ENCODE results near the gene OXSM. TPM values are rescaled to one million over a fixed set of nuclear protein-coding genes. Genes with fewer than 3 reads are reported as not detected.

OXSM gene
- total RNA-seq (2021; ENCODE audit: unreplicated experiment): 0.28 TPM
- 0.41 TPM for polyA plus RNA-seq (2012; ENCODE audit: insufficient read length)
- percentile 33 among the genes with signal in this experiment for Bru-seq, nascent RNA
- BruChase-seq, experiment 1, labeled RNA remaining after a 2-hour chase: percentile 43 among the genes with signal in this experiment
- percentile 35 among the genes with signal in this experiment for BruChase-seq, experiment 2, labeled RNA remaining after a 6-hour chase
- long read RNA-seq: 0 reads

- no peak within 1 kb of the TSS for H3K27ac ChIP-seq (ENCODE audit: low read length)
- DNase-seq (ENCODE audit: low read depth, low spot score) (no peak), ATAC-seq (no peak)
- in situ Hi-C loops (cut with HindIII; ENCODE audit: low pct_unique_long_range_greater_than_20kb, low sequenced_read_pairs): no loop called here
- intact Hi-C loops (cut with micrococcal nuclease; ENCODE audit: unreplicated experiment): no loop called here
- BruUV-seq (replicated peaks): no TSS peak
- H3K4me3 ChIP-seq (ENCODE audit: low read depth in 2 of 2, low read length in 2 of 2): peak within 1 kb of the TSS in 1 of 2 experiments; percentile 35; a peak in 1 of 4 replicates
- no peaks in the 10 kb centered on the region for H3K27me3 ChIP-seq (ENCODE audit: control insufficient read depth, insufficient read depth, low read length)
- POLR2A ChIA-PET: no interaction called here
- no peaks in the 10 kb centered on the region for H3K9me3 ChIP-seq (ENCODE audit: control insufficient read depth, insufficient read depth, low read depth, low read length)
- no peaks in the 10 kb centered on the region for H3K4me1 ChIP-seq (ENCODE audit: control insufficient read depth, insufficient read depth, low read length)
- no peaks in the 10 kb centered on the region; the same call in 1 of the 2 replicates for H3K36me3 ChIP-seq (ENCODE audit: control insufficient read depth, insufficient read depth, low read length)
- TF ChIP-seq POLR2AphosphoS5 (IDR thresholded peaks at IDR 0.05; ENCODE audit: low read depth, low read length) (no peak), REST (IDR thresholded peaks at IDR 0.05; ENCODE audit: insufficient read depth in 1 of 2, low read depth in 2 of 2, low read length in 1 of 2) (no peak), TCF7L2 (IDR thresholded peaks at IDR 0.05; ENCODE audit: low read depth, low read length) (no peak), CTCF (IDR thresholded peaks at IDR 0.05) (no peak), SIN3A (IDR thresholded peaks at IDR 0.05; ENCODE audit: borderline replicate concordance, insufficient read depth, low read depth, low read length) (no peak)
- CTCF ChIA-PET: no interaction called here
Measured at GRCh38 chr3:25789596-25790556, at the start of gene OXSM. Gene OXSM (plus strand): TSS chr3:25790090. CDS start chr3:25791021, 931 bp downstream.

- Histone ChIP-seq H3K27ac (ENCODE audit: low read length) (no peak overlapping the region), H3K9me3 (ENCODE audit: control insufficient read depth, insufficient read depth, low read depth, low read length) (no peaks in the 10 kb centered on the region), H3K36me3 (ENCODE audit: control insufficient read depth, insufficient read depth, low read length) (no peaks in the 10 kb centered on the region; the same call in 1 of the 2 replicates), H3K27me3 (ENCODE audit: control insufficient read depth, insufficient read depth, low read length) (no peaks in the 10 kb centered on the region), H3K4me3 (ENCODE audit: low read depth in 2 of 2, low read length in 2 of 2) (no peak overlapping the region), H3K4me1 (ENCODE audit: control insufficient read depth, insufficient read depth, low read length) (no peaks in the 10 kb centered on the region)
- in situ Hi-C loops (cut with HindIII; ENCODE audit: low pct_unique_long_range_greater_than_20kb, low sequenced_read_pairs) (no loop called here), intact Hi-C loops (cut with micrococcal nuclease; ENCODE audit: unreplicated experiment) (no loop called here)
- no peak for ATAC-seq
- BruUV-seq (replicated peaks): no TSS peak
- TF ChIP-seq POLR2AphosphoS5 (IDR thresholded peaks at IDR 0.05; ENCODE audit: low read depth, low read length) (no peak), REST (IDR thresholded peaks at IDR 0.05; ENCODE audit: insufficient read depth in 1 of 2, low read depth in 2 of 2, low read length in 1 of 2) (no peak), SIN3A (IDR thresholded peaks at IDR 0.05; ENCODE audit: borderline replicate concordance, insufficient read depth, low read depth, low read length) (no peak), TCF7L2 (IDR thresholded peaks at IDR 0.05; ENCODE audit: low read depth, low read length) (no peak), CTCF (IDR thresholded peaks at IDR 0.05) (no peak)
- CTCF ChIA-PET: no interaction called here
- POLR2A ChIA-PET: no interaction called here
- DNase-seq (ENCODE audit: low read depth, low spot score): no peak
Measured at GRCh38 chr3:25744470-25744869, 45.4 kb upstream of the OXSM start.

Data from Panc1 (cell line).